GM21529 (cell line): ENCODE data around the gene GGTA1.
A peak's percentile ranks its signal among the peaks of the same experiment; 100 is the strongest.

Experiments used
- ATAC-seq: cut with Tn5 transposase; IDR thresholded peaks from one replicate; pipeline ENCODE4 v1.9.1; 2021; ENCODE audit not compliant: unreplicated experiment

Gene GGTA1

DNA sequence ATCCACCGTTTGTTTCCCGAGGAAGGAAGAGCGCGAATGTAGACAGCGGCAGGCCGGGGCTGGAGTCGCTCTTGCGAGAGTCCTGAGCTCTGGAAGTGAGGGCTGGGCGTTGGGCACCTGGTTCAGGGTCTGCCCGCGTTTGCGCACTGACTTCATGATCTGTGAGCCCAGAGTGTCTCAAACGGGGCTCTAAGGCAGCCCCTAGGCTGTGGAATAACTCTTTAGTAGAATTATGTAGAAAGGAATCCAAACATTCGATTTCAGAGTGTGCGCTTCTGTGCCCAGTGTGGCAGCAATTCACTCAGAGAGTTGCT lies 478 bp upstream of the GGTA1 start:
- no peak for ATAC-seq

DNA sequence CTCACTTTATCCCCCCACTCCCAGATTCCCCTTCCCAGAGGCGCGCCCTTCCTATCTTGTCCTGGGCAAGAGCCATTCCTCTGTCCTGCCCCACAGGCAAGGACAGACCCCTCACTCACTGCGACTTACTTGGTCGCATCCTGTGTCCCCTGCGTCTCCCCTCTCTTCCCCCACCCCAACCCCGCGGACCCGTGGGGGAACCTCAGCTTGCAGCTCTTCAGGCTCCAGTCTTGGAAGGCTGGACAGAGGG lies 542 bp downstream of the GGTA1 start:
- ATAC-seq = no peak

DNA sequence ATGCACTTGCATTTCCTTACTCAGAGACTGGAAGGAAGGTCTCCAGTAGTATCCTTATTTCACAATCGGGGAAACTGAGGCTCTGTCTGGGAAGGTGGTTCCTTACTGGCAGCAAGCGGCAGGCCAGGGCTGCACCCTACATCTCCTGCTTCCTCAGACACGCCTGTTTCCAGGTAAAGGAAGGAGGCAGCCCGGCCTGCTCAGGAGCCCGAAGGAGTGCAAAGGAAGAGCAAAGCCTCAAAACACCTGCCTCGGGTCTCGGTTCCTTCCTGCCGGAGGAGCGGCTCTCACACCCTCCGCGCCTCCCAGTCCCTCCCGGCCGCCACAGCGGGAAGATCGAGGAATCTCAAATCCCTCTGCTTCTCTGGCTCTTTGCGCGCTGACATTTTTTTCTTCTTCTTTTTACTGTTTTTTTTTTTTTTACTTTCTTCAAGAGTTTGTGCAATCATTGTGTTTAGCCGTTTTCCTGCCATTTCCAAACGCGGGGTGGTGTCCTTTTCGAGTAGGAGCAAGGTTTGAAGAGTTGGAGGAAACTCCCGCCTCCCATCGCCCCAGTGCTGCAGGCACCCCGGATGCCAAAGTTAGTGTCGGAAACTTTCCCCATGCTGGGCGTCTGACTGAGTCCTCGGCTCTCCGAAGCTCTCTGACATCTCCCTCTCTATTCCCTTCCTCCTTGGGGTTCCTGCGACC lies 1.0 kb downstream of the GGTA1 start:
- ATAC-seq = no peak

DNA sequence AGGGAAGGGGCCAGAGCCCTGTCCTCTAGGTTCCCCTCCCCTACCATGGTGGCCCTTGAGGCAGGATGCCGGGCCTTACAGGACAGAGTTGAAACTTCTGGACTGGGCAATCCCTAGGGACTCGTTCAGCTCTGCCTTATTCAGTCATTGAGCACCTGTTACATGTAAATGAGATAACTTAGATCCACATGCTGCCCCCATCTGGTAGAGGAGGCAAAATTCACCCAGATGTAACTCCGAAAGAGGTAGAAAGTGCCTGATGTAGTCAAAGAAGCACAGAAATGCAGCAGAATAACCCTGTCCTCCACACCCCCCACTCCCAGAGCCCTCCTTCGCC lies 1.5 kb downstream of the GGTA1 start:
- peak; percentile 76 for ATAC-seq

DNA sequence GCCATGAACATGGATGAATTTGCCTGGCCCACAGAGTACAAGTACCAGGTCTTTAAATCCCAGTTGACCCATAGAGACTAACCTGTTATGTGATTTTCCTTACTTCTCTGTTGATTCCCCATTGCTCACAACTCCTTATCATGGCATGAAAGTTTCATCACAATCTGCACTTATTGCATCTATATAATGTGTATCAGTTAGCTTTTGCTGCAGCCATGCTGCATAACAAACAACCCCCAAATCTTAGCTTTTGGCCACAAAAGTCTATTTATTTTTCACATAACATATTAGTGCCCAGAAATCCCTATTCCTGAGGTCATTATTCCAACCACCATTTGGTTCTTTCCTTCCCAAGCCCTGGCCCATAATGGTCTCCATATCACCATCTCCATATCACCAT lies 3.7 kb downstream of the GGTA1 start:
- ATAC-seq = no peak

DNA sequence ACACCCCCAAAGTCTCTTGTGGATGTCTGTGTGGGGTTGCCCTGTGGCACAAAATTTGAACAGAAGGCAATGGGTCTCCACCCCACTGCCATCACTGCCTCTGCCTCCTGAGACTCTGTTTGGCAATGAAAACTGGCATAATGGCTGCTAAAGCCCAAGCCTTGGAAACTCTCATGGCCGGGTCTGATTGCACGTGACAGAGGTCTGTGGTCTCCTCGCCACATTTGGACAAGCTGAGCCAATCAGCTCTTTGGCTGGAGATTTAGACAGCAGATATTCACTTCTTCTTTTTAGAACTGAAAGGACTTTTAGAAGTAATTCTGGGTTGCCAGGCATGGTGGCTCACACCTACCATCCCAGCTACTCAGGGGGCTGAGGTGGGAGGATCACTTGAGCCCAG lies 5.5 kb downstream of the GGTA1 start:
- ATAC-seq = no peak

DNA sequence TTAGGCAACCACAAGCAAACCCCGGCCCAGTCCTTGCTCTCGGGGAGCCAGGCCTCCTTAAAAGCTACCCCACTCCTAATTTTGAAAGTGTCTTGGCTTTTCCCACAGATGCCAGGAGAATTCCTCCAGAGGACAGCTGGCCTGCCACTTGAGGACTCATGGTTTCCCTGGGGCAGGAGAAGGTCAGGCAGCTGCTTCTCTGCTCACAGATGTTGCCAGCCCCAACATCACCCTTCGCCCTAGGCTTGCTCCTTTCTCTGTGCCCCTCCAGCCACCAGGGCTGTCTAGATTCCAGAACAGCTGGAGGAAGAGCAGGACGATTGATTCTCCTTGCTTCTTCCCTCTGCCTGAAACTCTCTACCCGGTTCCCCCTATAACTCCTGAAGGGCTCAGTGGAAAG lies 8.5 kb downstream of the GGTA1 start:
- no peak for ATAC-seq

DNA sequence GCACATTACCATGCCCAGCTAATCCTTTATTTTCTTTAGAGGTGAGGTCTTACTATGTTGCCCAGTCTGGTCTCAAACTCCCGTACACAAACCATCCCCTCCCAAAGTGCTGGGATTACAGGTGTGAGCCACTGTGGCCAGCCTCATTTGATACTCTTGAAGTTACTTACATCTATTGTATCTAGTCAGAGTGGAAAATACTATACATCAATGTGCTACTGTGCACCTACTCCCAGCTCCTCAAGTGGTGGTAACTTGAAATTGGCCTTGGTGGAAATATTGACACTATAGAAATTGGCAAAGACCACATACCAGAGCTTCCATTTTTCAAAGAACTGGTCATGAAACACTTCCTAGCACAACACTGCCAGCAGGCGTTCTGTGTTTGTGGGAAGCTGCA lies 10.3 kb downstream of the GGTA1 start:
- ATAC-seq = no peak

DNA sequence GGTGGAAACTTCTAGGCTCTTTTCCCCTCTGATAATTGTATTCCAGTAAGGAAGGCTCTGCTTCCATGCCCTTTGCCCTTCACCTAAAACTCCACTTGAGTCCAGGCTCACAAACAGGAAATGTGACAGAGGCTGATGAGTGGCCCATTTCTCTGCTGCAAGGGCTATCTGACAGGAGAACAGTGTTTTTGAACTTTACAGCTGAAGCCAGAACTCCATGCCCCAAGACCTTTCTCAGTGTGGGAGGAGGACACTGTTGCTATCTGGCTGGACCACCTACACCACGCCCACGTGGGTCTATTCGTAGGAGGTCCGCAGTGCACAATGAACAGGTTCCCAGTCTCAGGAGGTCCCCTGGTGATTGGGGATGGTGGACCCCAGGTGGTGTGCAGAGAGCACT lies 13.6 kb downstream of the GGTA1 start:
- ATAC-seq = no peak

DNA sequence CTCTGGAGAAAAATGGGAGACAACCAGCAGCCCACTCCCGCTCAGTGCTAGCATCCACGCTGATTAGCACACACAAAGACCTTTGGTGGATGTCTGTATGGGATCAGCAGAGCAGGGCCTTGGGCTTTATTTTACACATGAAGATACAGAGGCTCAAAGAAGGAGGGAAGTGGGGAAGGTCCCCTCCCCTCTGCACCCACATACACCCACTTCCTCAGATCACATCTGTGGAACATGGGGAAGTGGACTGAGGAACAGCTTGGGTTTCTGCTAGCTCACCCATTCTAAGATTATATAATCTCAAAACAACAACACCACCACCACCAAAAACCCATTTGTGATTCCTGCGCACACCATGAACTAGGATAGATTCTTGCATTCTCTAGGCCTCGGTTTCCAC lies 14.0 kb downstream of the GGTA1 start:
- no peak for ATAC-seq

DNA sequence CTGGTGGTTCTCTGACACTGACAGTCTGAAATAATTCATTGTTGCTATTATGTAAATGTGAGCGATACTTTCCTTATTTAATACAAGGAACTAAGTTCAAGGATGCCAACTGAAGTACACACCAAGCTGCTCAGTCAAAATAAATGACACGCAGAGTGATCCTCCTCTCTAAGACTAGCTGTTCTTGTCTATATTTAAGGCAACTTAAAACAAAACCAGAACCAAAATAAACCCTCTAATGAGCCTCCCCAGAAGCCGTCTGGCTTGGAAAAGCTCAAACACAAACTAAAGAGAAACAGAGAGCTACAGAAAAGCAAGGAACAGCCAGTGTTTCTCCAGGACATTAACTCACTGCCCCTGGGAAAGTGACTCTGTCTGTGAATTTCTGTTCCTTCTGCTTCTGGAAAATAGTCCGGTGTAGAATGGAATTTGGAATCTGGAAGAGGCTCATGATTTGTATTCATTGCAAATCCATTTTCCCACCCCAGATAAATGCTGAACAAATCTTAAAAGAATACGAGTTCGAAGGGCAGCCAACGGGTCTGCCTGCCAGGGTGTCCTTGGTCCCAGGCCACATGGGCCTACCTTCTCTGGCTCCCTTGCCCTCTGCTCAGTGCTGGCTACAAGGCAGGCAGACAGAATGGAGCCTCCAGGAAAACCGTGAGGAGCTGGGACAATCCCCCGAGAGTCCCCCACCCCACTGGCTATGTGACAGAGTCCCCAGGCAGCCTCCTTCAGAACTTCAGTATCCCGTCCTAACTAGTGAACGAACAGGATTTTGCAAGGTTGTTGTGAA lies 14.8 kb downstream of the GGTA1 start:
- ATAC-seq = no peak

DNA sequence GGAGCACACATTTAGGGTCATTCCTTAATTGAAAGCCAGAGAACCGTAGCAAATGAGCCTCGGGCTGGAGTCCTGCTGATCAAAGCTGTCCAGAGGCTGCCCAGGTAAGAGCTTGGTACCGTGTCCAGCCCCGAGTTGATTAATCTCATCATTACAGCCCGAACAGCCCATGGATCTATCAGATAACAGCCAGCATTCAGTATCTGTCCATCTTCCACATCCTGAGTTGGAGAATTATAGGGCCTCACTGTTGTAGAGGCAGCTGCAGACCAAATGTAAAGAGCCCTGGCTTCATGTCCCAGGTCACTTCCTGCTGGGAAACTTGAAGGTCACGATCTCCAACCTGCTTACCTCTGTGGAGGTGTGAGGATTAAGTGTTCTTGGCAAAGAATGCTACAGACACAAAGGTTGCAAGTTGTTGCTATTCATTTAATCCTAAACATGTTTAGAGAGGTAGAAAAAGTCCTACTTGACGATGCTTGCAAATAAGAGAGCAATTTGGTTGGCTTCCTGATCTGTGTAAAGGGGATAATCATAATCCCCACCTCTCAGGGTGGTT lies 16.1 kb downstream of the GGTA1 start:
- ATAC-seq = no peak

DNA sequence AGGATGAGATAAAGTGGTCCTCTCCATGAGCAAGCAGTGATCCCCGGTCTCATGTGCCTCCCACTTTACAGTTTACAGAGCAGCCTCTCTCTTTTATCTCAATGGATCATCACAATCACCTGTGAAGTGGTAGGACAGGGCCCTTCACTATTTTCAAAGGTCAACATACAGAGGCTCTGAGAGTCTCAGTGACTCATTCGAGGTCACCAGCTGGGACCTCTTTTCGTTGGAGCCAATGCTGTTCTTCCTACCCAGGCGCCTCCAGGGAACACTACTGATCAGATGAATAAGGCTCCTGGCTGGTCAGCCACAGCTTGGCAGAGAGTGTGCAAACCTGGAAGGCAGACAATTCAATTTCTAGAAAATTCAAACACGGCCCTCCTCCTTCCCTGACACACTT lies 16.6 kb downstream of the GGTA1 start:
- ATAC-seq = no peak

DNA sequence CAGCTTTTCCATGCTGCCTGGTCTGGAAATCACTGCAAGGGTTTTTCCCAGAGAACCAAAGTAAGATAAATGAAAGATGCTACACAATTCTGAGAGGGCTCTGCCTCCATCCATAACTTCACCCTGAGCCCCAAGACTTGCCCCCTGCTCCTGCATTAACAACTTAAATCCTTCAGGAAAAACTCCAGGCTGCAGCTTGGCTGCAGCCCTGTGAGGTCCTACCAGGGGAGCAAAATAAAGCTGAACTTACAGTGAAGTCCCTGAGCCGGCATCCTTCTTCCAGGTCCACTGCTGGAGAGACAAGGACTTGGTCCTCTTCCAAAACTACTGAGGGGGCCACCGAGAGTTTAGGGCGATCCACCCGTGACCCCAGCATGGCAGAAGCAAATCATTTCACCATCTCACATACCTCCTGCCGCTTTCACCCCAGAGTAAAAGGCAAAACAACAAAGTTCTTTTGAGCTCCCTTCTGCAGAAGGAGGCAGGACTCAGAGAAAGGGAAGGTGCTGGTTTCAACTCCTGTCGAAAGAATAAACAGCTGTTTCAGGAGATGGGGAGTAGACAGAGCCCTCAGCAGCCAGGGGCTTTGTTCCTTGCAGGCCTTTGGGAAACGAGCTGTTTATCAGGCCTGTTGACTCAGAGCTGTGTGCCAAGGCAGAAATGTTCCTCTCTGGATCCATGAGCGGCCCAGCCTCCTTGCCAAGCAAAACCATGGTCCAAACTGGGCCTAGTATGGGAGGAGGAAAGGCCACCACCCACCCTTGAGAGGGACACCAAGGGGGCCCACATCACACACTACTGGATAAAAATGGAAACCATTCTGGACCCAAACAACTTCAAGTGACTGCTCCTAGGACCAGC lies 20.6 kb downstream of the GGTA1 start:
- ATAC-seq = no peak

DNA sequence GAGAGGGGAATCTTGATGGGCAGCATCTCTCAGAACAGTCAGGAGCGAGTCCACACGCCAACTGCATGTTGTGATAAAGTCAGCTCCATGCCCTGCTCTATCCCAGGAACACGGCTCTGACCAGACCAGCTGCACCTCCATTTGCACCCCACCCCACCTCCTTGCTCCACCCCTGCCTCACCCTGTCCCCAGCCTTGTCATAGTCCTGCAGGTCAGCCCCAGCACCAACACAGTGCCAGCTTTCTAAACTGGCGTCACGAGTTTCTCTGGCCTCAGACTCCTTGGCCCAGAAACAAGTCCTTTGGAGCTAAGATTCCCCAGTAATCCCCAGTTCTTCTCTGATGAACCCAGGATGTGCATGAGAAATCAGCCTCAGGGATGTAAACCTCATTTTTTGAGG lies 23.5 kb downstream of the GGTA1 start:
- ATAC-seq = no peak

DNA sequence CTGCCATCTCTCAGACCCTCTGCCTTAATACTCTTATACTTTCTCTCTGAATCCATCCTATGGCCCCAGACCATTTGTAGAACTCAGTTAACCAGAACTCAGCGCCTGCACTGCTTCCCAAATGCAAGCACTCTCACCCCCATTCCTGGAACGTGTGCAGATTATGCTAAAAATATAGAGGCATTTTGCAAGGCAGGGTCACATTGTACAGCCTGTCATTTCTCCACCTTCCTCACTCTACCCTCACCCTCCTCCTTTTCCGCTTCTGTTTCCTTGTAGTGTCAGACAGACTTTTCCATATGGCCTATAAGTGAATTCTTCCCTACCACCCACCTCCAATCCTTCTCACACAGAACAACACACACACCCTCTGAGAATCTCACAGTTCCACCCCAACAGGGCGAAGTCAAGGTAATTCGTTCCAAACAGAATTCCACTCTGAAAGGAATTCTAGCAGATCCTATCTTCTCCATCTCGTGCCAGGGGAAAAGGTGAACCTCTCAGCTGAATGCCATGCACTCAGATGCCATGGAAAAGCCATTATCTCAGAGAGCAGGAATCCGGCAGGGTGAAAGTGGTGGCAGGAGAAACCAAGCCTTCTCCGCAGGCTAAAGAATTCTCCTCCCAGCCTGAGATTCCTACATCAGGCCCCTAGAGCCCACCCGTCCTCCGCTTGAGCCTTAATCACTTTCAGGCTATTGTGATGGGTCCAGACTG lies 25.3 kb downstream of the GGTA1 start:
- no peak for ATAC-seq

DNA sequence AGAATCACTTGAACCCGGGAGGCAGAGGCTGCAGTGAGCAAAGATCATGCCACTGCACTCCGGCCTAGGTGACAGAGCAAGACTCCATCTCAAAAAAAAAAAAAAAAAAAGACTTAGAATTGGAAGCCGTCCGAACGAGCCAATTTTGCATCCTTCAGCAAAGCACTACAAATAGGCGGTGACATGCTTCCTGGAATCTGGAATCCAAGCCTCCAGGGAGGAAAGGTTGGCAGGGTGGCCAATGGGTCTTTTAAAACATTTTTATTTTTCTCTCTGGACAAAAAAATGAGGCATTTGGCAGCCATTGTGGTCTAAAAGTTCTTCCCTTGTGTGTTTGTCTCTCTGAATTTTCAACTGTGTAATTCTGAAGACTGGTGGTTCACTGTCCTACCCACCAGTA lies 26.4 kb downstream of the GGTA1 start:
- ATAC-seq = no peak

DNA sequence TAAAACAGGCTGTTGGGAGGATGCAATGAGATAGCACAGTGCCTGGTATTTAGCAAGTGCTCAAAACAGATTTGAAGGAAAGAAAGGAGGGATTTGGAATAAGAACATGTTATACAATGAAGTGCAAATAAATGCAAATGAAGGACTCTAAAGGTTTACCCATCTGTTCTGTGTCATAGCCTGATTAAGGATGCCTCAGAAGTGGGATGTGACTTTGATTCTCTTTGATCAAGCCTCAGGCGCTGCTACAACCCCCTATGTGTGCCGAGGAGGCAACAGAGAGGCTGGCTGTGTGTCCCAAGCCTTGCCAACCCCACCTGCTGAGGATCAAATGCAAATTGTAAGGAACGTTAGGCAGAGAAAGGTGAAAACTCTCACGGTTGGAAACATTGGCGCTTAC lies 27.2 kb downstream of the GGTA1 start:
- ATAC-seq = no peak

DNA sequence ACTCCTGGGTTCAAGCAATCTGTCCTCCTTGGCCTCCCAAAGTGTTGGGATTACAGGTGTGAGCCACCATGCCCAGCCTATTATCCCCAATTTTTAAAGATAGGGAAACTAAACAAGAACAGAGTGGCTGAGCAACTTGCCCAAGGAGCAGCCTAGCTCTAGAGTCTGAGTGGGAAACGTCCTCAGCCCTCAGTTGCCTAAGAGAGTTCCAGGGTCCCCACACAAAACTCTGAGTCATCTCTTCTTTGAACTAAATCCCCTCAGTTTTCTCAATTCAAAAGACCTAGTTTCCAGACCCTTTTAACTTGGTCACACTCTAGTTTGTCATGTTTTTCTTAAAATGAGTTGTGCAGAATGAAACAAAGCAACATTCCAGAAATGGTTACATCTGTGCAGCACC lies 33.5 kb downstream of the GGTA1 start:
- no peak for ATAC-seq

DNA sequence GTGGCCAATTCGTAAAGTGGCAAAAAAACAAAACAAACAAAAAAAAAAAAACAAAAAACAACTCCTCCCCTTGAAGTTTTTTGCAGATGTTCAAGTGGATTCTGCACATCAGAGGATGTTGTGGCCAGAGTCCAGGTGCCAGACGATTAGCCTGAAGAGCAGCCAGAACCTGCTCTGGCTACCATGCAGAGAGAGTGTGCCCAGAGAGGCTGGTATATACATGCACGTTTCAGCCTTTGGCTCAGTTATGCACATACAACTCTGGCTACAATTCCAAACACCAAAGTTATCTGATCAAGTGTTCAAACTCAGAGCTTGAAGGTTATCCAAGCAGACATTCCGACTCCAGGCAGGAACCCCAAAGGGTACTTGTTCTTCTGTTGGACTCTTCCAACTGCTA lies 34.7 kb downstream of the GGTA1 start:
- ATAC-seq = no peak

DNA sequence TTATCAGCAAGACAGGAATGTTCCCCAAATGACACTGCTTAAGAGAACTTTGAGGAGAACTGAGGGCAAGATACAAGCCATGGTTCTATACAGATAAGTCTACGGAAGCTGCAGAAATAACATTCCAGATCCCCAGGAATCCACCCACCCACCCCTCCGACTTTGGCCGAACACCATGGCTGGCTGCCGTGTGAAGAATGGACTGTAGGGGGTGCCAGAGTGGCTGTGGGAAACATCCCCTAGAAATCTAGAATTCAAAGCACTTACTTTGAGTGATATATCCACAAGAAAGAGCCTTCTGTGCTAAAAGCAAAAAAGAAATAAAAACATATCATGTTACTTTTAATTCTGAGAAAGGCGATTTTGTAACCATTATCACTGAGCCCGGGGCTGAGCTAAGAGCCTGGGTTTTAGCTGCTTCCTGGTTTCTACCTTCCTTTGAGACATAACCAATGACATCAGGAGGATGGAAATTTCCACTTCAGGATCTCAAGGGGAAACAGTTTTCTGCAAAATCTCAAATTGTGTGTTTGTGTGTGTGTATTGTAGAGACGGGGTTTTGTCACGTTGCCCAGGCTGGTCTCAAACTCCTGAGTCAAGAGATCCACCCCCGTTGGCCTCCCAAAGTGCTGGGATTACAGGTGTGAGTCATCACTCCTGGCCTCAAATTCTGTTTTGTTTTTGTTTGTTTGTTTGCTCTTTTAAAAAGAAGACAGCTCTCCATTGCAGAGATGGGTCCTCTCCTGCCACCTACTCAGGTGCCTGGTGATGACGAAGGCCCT lies 36.4 kb downstream of the GGTA1 start:
- no peak for ATAC-seq
